Measurements from ENCODE around the gene NCOA1.

The NCOA1 gene

GRCh38 chr2:24621779-24622538, 130.9 kb downstream of the NCOA1 start:
- DNase-seq (ENCODE audit: extremely low spot score), result no peak
- ChIA-PET CTCF (no interaction called here), POLR2A (no interaction called here)
- no peak for TF ChIP-seq ELF4 (IDR thresholded peaks at IDR 0.05)
- no peak for TF ChIP-seq LEF1 (IDR thresholded peaks at IDR 0.05; ENCODE audit: borderline replicate concordance)
- no peak for TF ChIP-seq PKNOX1 (IDR thresholded peaks at IDR 0.05)
- TF ChIP-seq FOXM1 (IDR thresholded peaks at IDR 0.05; ENCODE audit: borderline replicate concordance), result no peak
- no peak for TF ChIP-seq TARDBP (IDR thresholded peaks at IDR 0.05)
- no peak for TF ChIP-seq CTBP1 (IDR thresholded peaks at IDR 0.05; ENCODE audit: borderline replicate concordance)
- TF ChIP-seq BHLHE40 (IDR thresholded peaks at IDR 0.05; ENCODE audit: borderline replicate concordance), result no peak
- TF ChIP-seq ZNF384 (IDR thresholded peaks at IDR 0.05), result no peak
- no peak for TF ChIP-seq FOXA1 (IDR thresholded peaks at IDR 0.05)
- no peak for TF ChIP-seq SUZ12 (IDR thresholded peaks at IDR 0.05)
- TF ChIP-seq SP1 (IDR thresholded peaks at IDR 0.05), result no peak
- TF ChIP-seq HDGF (IDR thresholded peaks at IDR 0.05; ENCODE audit: borderline replicate concordance), result no peak
- no peak for TF ChIP-seq NFRKB (IDR thresholded peaks at IDR 0.05)
- TF ChIP-seq L3MBTL2 (conservative IDR thresholded peaks at IDR 0.05), result no peak
- no peak for TF ChIP-seq ARNT (IDR thresholded peaks at IDR 0.05)
- no peak for TF ChIP-seq FOXK2 (IDR thresholded peaks at IDR 0.05)

GRCh38 chr2:24623535-24623934, 132.5 kb downstream of the NCOA1 start:
- POLR2A ChIA-PET, result no interaction called here
- CTCF ChIA-PET, result no interaction called here
- TF ChIP-seq SP1 (IDR thresholded peaks at IDR 0.05), result no peak
- no peak for TF ChIP-seq FOXK2 (IDR thresholded peaks at IDR 0.05)
- no peak for TF ChIP-seq LEF1 (IDR thresholded peaks at IDR 0.05; ENCODE audit: borderline replicate concordance)
- no peak for TF ChIP-seq SUZ12 (IDR thresholded peaks at IDR 0.05)
- TF ChIP-seq FOXA1 (IDR thresholded peaks at IDR 0.05), result no peak
- no peak for TF ChIP-seq ARNT (IDR thresholded peaks at IDR 0.05)
- TF ChIP-seq ZNF384 (IDR thresholded peaks at IDR 0.05), result no peak
- no peak for TF ChIP-seq TARDBP (IDR thresholded peaks at IDR 0.05)
- no peak for TF ChIP-seq NFRKB (IDR thresholded peaks at IDR 0.05)
- no peak for TF ChIP-seq FOXM1 (IDR thresholded peaks at IDR 0.05; ENCODE audit: borderline replicate concordance)
- no peak for TF ChIP-seq HDGF (IDR thresholded peaks at IDR 0.05; ENCODE audit: borderline replicate concordance)
- TF ChIP-seq CTBP1 (IDR thresholded peaks at IDR 0.05; ENCODE audit: borderline replicate concordance), result no peak
- TF ChIP-seq PKNOX1 (IDR thresholded peaks at IDR 0.05), result no peak
- TF ChIP-seq BHLHE40 (IDR thresholded peaks at IDR 0.05; ENCODE audit: borderline replicate concordance), result no peak
- no peak for TF ChIP-seq L3MBTL2 (conservative IDR thresholded peaks at IDR 0.05)
- no peak for TF ChIP-seq ELF4 (IDR thresholded peaks at IDR 0.05)
- DNase-seq (ENCODE audit: extremely low spot score), result no peak

- ChIA-PET CTCF (interaction anchor here (1.3 kb wide), 1 partner anchor 13 kb away, joined by 5 read pairs; no protein-coding TSS in a partner anchor), POLR2A (no interaction called here)
- TF ChIP-seq ELF4 (IDR thresholded peaks at IDR 0.05) (no peak), FOXK2 (IDR thresholded peaks at IDR 0.05) (no peak), HDGF (IDR thresholded peaks at IDR 0.05; ENCODE audit: borderline replicate concordance) (no peak), SUZ12 (IDR thresholded peaks at IDR 0.05) (no peak), SP1 (IDR thresholded peaks at IDR 0.05) (no peak), PKNOX1 (IDR thresholded peaks at IDR 0.05) (no peak), ARNT (IDR thresholded peaks at IDR 0.05) (no peak), NFRKB (IDR thresholded peaks at IDR 0.05) (no peak), BHLHE40 (IDR thresholded peaks at IDR 0.05; ENCODE audit: borderline replicate concordance) (no peak), L3MBTL2 (conservative IDR thresholded peaks at IDR 0.05) (no peak)
- DNase-seq (ENCODE audit: extremely low spot score), result no peak
These were observed 134.7 kb downstream of the NCOA1 start for GRCh38 chr2:24625728-24626127.

- CTCF ChIA-PET, result interaction anchor here (1.3 kb wide), 1 partner anchor 13 kb away, joined by 5 read pairs; no protein-coding TSS in a partner anchor
- TF ChIP-seq FOXA1 (IDR thresholded peaks at IDR 0.05) (no peak), L3MBTL2 (conservative IDR thresholded peaks at IDR 0.05) (no peak), NFRKB (IDR thresholded peaks at IDR 0.05) (no peak), ELF4 (IDR thresholded peaks at IDR 0.05) (no peak)
- no peak for DNase-seq (ENCODE audit: extremely low spot score)
- POLR2A ChIA-PET, result no interaction called here
These were observed 135.1 kb downstream of the NCOA1 start for GRCh38 chr2:24626131-24626530.

- no peak for TF ChIP-seq LEF1 (IDR thresholded peaks at IDR 0.05; ENCODE audit: borderline replicate concordance)
- no peak for TF ChIP-seq PKNOX1 (IDR thresholded peaks at IDR 0.05)
- TF ChIP-seq TARDBP (IDR thresholded peaks at IDR 0.05), result no peak
- TF ChIP-seq NFRKB (IDR thresholded peaks at IDR 0.05), result no peak
- TF ChIP-seq CTBP1 (IDR thresholded peaks at IDR 0.05; ENCODE audit: borderline replicate concordance), result no peak
- no peak for TF ChIP-seq FOXK2 (IDR thresholded peaks at IDR 0.05)
- TF ChIP-seq ELF4 (IDR thresholded peaks at IDR 0.05), result no peak
- POLR2A ChIA-PET, result no interaction called here
- DNase-seq (ENCODE audit: extremely low spot score), result no peak
- CTCF ChIA-PET, result no interaction called here
These were observed 137.7 kb downstream of the NCOA1 start for GRCh38 chr2:24628746-24629145.

GRCh38 chr2:24632172-24632571, 141.1 kb downstream of the NCOA1 start:
- ChIA-PET POLR2A (no interaction called here), CTCF (no interaction called here)
- no peak for DNase-seq (ENCODE audit: extremely low spot score)
- TF ChIP-seq NFRKB (IDR thresholded peaks at IDR 0.05) (no peak), ELF4 (IDR thresholded peaks at IDR 0.05) (no peak), TARDBP (IDR thresholded peaks at IDR 0.05) (no peak), SP1 (IDR thresholded peaks at IDR 0.05) (no peak), FOXK2 (IDR thresholded peaks at IDR 0.05) (no peak), HDGF (IDR thresholded peaks at IDR 0.05; ENCODE audit: borderline replicate concordance) (no peak), SUZ12 (IDR thresholded peaks at IDR 0.05) (no peak), CTBP1 (IDR thresholded peaks at IDR 0.05; ENCODE audit: borderline replicate concordance) (no peak)

Measured in HEK293T (cell line).